Measurements from ENCODE around the gene DSCAML1.

- TF ChIP-seq CTCF (IDR thresholded peaks at IDR 0.05) (no peak), POLR2AphosphoS5 (IDR thresholded peaks at IDR 0.05) (no peak)
Observed at GRCh38 chr11:117505285-117505970, 291.6 kb downstream of the DSCAML1 start.
